CD14-positive monocyte (primary cell): ENCODE measurements around the gene KLHL30. TPM values are rescaled to one million over a fixed set of nuclear protein-coding genes. Genes with fewer than 3 reads are reported as not detected.

Source experiments
- DNase-seq, 3 donors: peaks; one replicate each; pipeline ENCODE4 v3.0.0-alpha.2; 2011 to 2022
- H2AFZ ChIP-seq: 2 replicates; pipeline ENCODE4 v1.6.0; 2012; ENCODE audit warnings: mild to moderate bottlenecking, low read depth, low read length, inconsistent platforms; ENCODE audit not compliant: insufficient read depth, poor library complexity, severe bottlenecking
- H3K27ac ChIP-seq, 2 donors: 1 replicate in 1 of 2; 2 replicates in 1 of 2; pipeline ENCODE4 v1.5.1; 2012 to 2013; ENCODE audit warnings: low read length in 2 of 2, control low read depth in 1 of 2, inconsistent platforms in 1 of 2, low read depth in 1 of 2, mild to moderate bottlenecking in 1 of 2
- H3K27me3 ChIP-seq, 2 donors: one replicate each; pipeline versions ENCODE4 v1.6.0 to v1.6.1; 2011 to 2013; ENCODE audit warnings: low read length in 2 of 2; ENCODE audit not compliant: control insufficient read depth in 2 of 2, insufficient read depth in 2 of 2
- H3K36me3 ChIP-seq, 2 donors: replicated peaks in 1 of 2; 1 replicate in 1 of 2; 2 replicates in 1 of 2; pipeline versions ENCODE4 v1.5.1 to v1.6.1; 2012 to 2013; ENCODE audit warnings: low read length in 2 of 2, control low read depth in 1 of 2, inconsistent platforms in 1 of 2, mild to moderate bottlenecking in 1 of 2; ENCODE audit not compliant: insufficient read depth in 2 of 2, control insufficient read depth in 1 of 2
- H3K4me1 ChIP-seq, 2 donors: 1 replicate in 1 of 2; 2 replicates in 1 of 2; pipeline versions ENCODE4 v1.5.1 to v1.6.1; 2012 to 2013; ENCODE audit warnings: low read length in 2 of 2, control low read depth in 1 of 2, inconsistent platforms in 1 of 2, mild to moderate bottlenecking in 1 of 2, moderate library complexity in 1 of 2; ENCODE audit not compliant: insufficient read depth in 2 of 2, control insufficient read depth in 1 of 2
- H3K4me2 ChIP-seq: replicated peaks from 2 replicates; pipeline ENCODE3; 2012; ENCODE audit warnings: low read length, moderate library complexity, mild to moderate bottlenecking; ENCODE audit not compliant: poor library complexity, severe bottlenecking; ENCODE audit errors: extremely low read depth
- H3K4me3 ChIP-seq, 3 experiments: fragments of 200-600 bp in 1 of 3; sonication (generic) in 1 of 3; replicated peaks in 1 of 3; 1 replicate in 2 of 3; 2 replicates in 1 of 3; pipeline ENCODE4 v1.5.1; 2011 to 2013; ENCODE audit warnings: low read length in 3 of 3, mild to moderate bottlenecking in 3 of 3, control low read depth in 2 of 3, low read depth in 2 of 3, inconsistent platforms in 1 of 3, moderate library complexity in 1 of 3
- H3K79me2 ChIP-seq: 2 replicates; pipeline ENCODE4 v1.6.0; 2012; ENCODE audit warnings: mild to moderate bottlenecking, control low read depth, inconsistent platforms, low read length, moderate library complexity; ENCODE audit not compliant: insufficient read depth
- H3K9ac ChIP-seq: 2 replicates; pipeline ENCODE4 v1.6.0; 2017; ENCODE audit warnings: low read length, mild to moderate bottlenecking; ENCODE audit not compliant: insufficient read depth, poor library complexity, severe bottlenecking
- H3K9me3 ChIP-seq, 2 donors: replicated peaks in 1 of 2; 1 replicate in 1 of 2; 2 replicates in 1 of 2; pipeline versions ENCODE4 v1.5.1 to v1.6.1; 2012 to 2013; ENCODE audit warnings: low read length in 2 of 2, control low read depth in 1 of 2; ENCODE audit not compliant: control insufficient read depth in 1 of 2, insufficient read depth in 1 of 2
- H4K20me1 ChIP-seq: 2 replicates; pipeline ENCODE4 v1.6.0; 2012; ENCODE audit warnings: mild to moderate bottlenecking, low read length, control low read depth, moderate library complexity; ENCODE audit not compliant: insufficient read depth
- H3K27ac Mint-ChIP-seq, 7 donors: one replicate each; pipeline ENCODE4 v1.8.0; 2020; ENCODE audit warnings: mild to moderate bottlenecking in 7 of 7, mixed read lengths in 7 of 7, moderate library complexity in 6 of 7, inconsistent platforms in 2 of 7
- H3K27me3 Mint-ChIP-seq, 3 donors: one replicate each; pipeline ENCODE4 v1.8.0; 2021 to 2022; ENCODE audit warnings: low read depth in 3 of 3, mild to moderate bottlenecking in 3 of 3, mixed read lengths in 3 of 3, moderate library complexity in 3 of 3, inconsistent platforms in 1 of 3
- H3K36me3 Mint-ChIP-seq, 2 donors: one replicate each; pipeline ENCODE4 v1.8.0; 2020; ENCODE audit warnings: mixed read lengths in 2 of 2, inconsistent platforms in 1 of 2, mild to moderate bottlenecking in 1 of 2
- H3K4me1 Mint-ChIP-seq: one replicate; pipeline ENCODE4 v1.8.0; 2020; ENCODE audit warnings: mild to moderate bottlenecking, mixed read lengths
- H3K4me3 Mint-ChIP-seq, 2 donors: one replicate each; pipeline ENCODE4 v1.8.0; 2020; ENCODE audit warnings: mild to moderate bottlenecking in 2 of 2, mixed read lengths in 2 of 2, moderate library complexity in 1 of 2
- H3K9me3 Mint-ChIP-seq, 7 donors: one replicate each; pipeline ENCODE4 v1.8.0; 2020 to 2022; ENCODE audit warnings: mixed read lengths in 7 of 7, mild to moderate bottlenecking in 6 of 7, moderate library complexity in 6 of 7, inconsistent platforms in 2 of 7
- WGBS: methylation state at CpG from one replicate; pipeline ENCODE4 v1.1.5; 2013; ENCODE audit warnings: missing lambda C conversion rate; ENCODE audit not compliant: insufficient coverage; 5-methylcytosine and 5-hydroxymethylcytosine counted together
- intact Hi-C, 2 donors: fragments of 100-400 bp; cut with micrococcal nuclease; formaldehyde crosslinking; loops; one replicate each; pipeline versions ENCODE4 v1.15.0 to v1.15.1; 2023
- polyA plus RNA-seq, 3 donors: library from polyadenylated mRNA; depleted of rRNA in 1 of 3; unstranded in 2 of 3; stranded (reverse) in 1 of 3; fragments of 300-500 nt in 2 of 3; fragments of >200 nt in 1 of 3; fragmentation: Illumina TruSeq in 2 of 3; gene quantifications; 1 replicate in 2 of 3; 2 replicates in 1 of 3; pipeline ENCODE4 v1.2.3, GENCODE V29; 2012 to 2021
- TF ChIP-seq, protein P1 (sequence below): fragments of 200-600 bp; IDR thresholded peaks from one replicate; pipeline ENCODE4 v1.8.0; 2022; ENCODE audit warnings: antibody characterized with exemption, mild to moderate bottlenecking

KLHL30 gene
- polyA plus RNA-seq, 3 donors = 0.01 to 0.14 TPM; not detected in 1

DNA sequence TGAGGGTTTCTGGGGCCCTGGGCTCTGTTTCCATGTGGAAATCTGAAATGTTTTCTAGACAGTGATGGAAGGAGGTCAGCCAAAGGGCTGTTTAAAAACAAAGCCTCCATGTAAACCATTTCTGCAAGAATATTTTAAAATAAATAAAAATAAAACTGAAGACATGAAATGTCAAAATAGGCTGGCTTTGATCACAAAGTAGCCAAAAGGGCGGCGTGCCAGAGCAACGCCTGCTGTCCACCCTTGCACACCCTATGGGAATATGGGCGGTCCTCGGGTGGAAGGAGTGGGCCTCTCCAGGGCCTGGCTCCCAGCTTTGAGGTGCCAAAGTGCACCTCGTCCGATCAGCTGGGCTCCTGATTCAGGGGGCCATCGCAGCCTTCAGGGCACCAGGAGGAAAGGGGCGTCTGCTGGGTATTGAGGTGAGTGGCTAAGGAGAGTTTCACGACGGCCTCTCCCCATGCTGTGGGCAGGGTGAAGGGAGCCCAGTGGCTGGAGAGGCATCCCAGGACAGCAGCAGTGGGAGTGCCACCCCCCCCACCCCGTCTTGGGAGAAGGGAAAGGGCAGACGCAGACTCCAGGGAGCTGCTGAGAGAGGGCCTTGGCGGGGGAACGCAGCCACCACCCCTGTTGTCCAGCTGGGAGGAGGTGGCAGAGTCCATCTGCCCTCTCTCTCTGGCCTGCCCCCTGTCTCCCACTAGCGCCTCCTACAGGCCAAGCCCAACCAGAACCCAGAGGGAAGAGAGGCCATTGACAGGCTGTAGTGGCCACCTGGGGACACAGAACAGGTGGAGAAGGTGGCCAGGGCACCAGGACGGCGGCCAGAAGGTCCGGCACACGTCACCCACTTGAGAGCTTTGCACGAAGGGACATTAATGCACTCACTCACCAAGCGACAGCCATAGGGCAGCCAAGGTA lies 14.6 kb downstream of the KLHL30 start:
- H3K4me1 ChIP-seq = no peaks in the 10 kb centered on the region
- H3K27ac ChIP-seq = no peak overlapping the region
- no peak overlapping the region for H2AFZ ChIP-seq
- no peaks in the 10 kb centered on the region for H3K79me2 ChIP-seq
- peaks cover 5 to 9% (median 8%) of the 10 kb centered on the region in 3 donors for H3K27me3 Mint-ChIP-seq
- peaks cover 0 to 8% of the 10 kb centered on the region in 2 donors for H3K27me3 ChIP-seq
- no peak for DNase-seq
- no peak overlapping the region for H3K4me2 ChIP-seq
- H3K9ac ChIP-seq = no peak overlapping the region
- H3K4me1 Mint-ChIP-seq = no peaks in the 10 kb centered on the region
- H3K9me3 ChIP-seq = no peaks in the 10 kb centered on the region
- H4K20me1 ChIP-seq = no peaks in the 10 kb centered on the region
- intact Hi-C loops = no loop called here
- H3K36me3 Mint-ChIP-seq = no peaks in the 10 kb centered on the region
- peaks cover 2 to 5% (median 3%) of the 10 kb centered on the region in 7 donors for H3K9me3 Mint-ChIP-seq
- H3K4me3 ChIP-seq = no peak overlapping the region
- peak overlapping the region in 2 of 7 donors; percentile 11 to 60 for H3K27ac Mint-ChIP-seq
- 90% methylated on average over 17 of the region's 22 CpGs for WGBS
- TF ChIP-seq, protein P1, sequence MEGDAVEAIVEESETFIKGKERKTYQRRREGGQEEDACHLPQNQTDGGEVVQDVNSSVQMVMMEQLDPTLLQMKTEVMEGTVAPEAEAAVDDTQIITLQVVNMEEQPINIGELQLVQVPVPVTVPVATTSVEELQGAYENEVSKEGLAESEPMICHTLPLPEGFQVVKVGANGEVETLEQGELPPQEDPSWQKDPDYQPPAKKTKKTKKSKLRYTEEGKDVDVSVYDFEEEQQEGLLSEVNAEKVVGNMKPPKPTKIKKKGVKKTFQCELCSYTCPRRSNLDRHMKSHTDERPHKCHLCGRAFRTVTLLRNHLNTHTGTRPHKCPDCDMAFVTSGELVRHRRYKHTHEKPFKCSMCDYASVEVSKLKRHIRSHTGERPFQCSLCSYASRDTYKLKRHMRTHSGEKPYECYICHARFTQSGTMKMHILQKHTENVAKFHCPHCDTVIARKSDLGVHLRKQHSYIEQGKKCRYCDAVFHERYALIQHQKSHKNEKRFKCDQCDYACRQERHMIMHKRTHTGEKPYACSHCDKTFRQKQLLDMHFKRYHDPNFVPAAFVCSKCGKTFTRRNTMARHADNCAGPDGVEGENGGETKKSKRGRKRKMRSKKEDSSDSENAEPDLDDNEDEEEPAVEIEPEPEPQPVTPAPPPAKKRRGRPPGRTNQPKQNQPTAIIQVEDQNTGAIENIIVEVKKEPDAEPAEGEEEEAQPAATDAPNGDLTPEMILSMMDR = peak; percentile 23
- H3K4me3 Mint-ChIP-seq = no peak overlapping the region
- H3K36me3 ChIP-seq = no peaks in the 10 kb centered on the region

DNA sequence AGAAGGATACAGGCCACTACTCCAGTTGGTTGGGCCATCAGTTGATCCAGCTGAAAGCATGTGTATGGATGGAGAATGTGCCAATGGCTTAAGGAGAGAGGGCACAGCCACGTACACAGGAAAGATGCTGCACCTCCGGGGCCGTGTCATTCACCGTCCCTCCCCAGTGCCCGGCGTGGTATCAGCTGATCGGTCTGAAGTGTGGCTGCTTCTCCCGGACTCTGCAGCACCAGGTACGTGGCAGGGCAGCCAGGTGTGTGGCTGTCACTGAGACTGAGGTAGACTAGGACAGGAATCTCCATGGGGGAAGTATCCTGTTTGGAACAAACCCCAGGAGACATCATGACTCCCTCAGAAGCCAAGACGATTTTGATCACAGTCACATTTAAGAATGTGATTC lies 16.1 kb downstream of the KLHL30 start:
- H3K36me3 ChIP-seq = no peaks in the 10 kb centered on the region
- no peaks in the 10 kb centered on the region for H3K9me3 ChIP-seq
- peaks cover 4 to 18% of the 10 kb centered on the region in 2 donors for H3K27me3 ChIP-seq
- TF ChIP-seq, protein P1 = no peak
- Mint-ChIP-seq H3K4me3 (no peak overlapping the region), H3K9me3 (peaks cover 2 to 9% (median 5%) of the 10 kb centered on the region in 7 donors), H3K4me1 (peaks cover 4% of the 10 kb centered on the region), H3K27ac (no peak overlapping the region), H3K36me3 (peaks cover 0 to 4% of the 10 kb centered on the region in 2 donors), H3K27me3 (peaks cover 13 to 20% (median 15%) of the 10 kb centered on the region in 3 donors)
- intact Hi-C loops = no loop called here
- no peak overlapping the region for H3K9ac ChIP-seq
- no peak for DNase-seq
- no peak overlapping the region for H3K4me3 ChIP-seq
- 98% methylated on average over 9 of the region's 10 CpGs for WGBS
- H3K79me2 ChIP-seq = no peaks in the 10 kb centered on the region
- no peaks in the 10 kb centered on the region for H4K20me1 ChIP-seq
- no peak overlapping the region for H2AFZ ChIP-seq
- H3K4me1 ChIP-seq = peaks cover 4 to 6% of the 10 kb centered on the region in 2 donors
- no peak overlapping the region for H3K27ac ChIP-seq
- H3K4me2 ChIP-seq = no peak overlapping the region
